EL (cell line): ENCODE data around the gene TNIK.
"Not testable (repeated sequence)": the region's sequence is repeated elsewhere in the genome, so short reads cannot be mapped to it uniquely, and the experiment has no call there.

Experiments
- DNase-seq: peaks from one replicate; pipeline ENCODE4 v3.0.0-alpha.2; 2016

Gene TNIK

GRCh38 chr3:171382347-171382746 lies 77.9 kb downstream of the TNIK start:
- not testable (repeated sequence) for DNase-seq

- no peak for DNase-seq
Measured at GRCh38 chr3:171380711-171381425, 79.3 kb downstream of the TNIK start.

- no peak for DNase-seq
Measured at GRCh38 chr3:171379961-171380483, 80.2 kb downstream of the TNIK start.

- DNase-seq = peak; percentile 54
Measured at GRCh38 chr3:171379281-171379680, 80.9 kb downstream of the TNIK start.

- DNase-seq = no peak
Measured at GRCh38 chr3:171378586-171378985, 81.6 kb downstream of the TNIK start.

- DNase-seq = peak; percentile 19
Measured at GRCh38 chr3:171377859-171378258, 82.3 kb downstream of the TNIK start.

- no peak for DNase-seq
Measured at GRCh38 chr3:171376596-171376947, 83.6 kb downstream of the TNIK start.

- DNase-seq = peak; percentile 14
Measured at GRCh38 chr3:171375666-171376595, 84.3 kb downstream of the TNIK start.

GRCh38 chr3:171374661-171375285 lies 85.4 kb downstream of the TNIK start:
- DNase-seq = peak; percentile 88

- no peak for DNase-seq
Measured at GRCh38 chr3:171374260-171374659, 85.9 kb downstream of the TNIK start.

- DNase-seq = no peak
Measured at GRCh38 chr3:171373711-171374110, 86.5 kb downstream of the TNIK start.

- no peak for DNase-seq
Measured at GRCh38 chr3:171372694-171373093, 87.5 kb downstream of the TNIK start.

- DNase-seq = no peak
Measured at GRCh38 chr3:171371354-171371753, 88.9 kb downstream of the TNIK start.

- DNase-seq = no peak
Measured at GRCh38 chr3:171369156-171369555, 91.0 kb downstream of the TNIK start.

- not testable (repeated sequence) for DNase-seq
Measured at GRCh38 chr3:171366738-171367137, 93.5 kb downstream of the TNIK start.

GRCh38 chr3:171366043-171366442 lies 94.2 kb downstream of the TNIK start:
- DNase-seq = no peak

GRCh38 chr3:171365489-171365888 lies 94.7 kb downstream of the TNIK start:
- no peak for DNase-seq

- no peak for DNase-seq
Measured at GRCh38 chr3:171364500-171364899, 95.7 kb downstream of the TNIK start.

- no peak for DNase-seq
Measured at GRCh38 chr3:171363202-171363601, 97.0 kb downstream of the TNIK start.

- no peak for DNase-seq
Measured at GRCh38 chr3:171362575-171362974, 97.6 kb downstream of the TNIK start.

- no peak for DNase-seq
Measured at GRCh38 chr3:171358881-171359198, 101.4 kb downstream of the TNIK start.

GRCh38 chr3:171358181-171358880 lies 101.9 kb downstream of the TNIK start:
- DNase-seq = peak; percentile 23

GRCh38 chr3:171357721-171358120 lies 102.5 kb downstream of the TNIK start:
- no peak for DNase-seq
